Heart right ventricle (tissue), 16 donors: Measurements from ENCODE around the gene TNS3. TPM values are rescaled to one million over a fixed set of nuclear protein-coding genes. Genes with fewer than 3 reads are reported as not detected.

Experiments used
- ATAC-seq, 8 donors: fragments of 200-7000 bp; cut with Tn5 transposase; one replicate each; pipeline ENCODE4 v1.9.1; 2020; ENCODE audit warnings: mild to moderate bottlenecking in 8 of 8, moderate library complexity in 8 of 8, moderate number of reproducible peaks in 1 of 8
- DNase-seq, 2 donors: peaks; one replicate each; pipeline ENCODE4 v3.0.0-alpha.2; 2020
- H3K27ac ChIP-seq, 10 donors: fragments of 200-600 bp; sonication (generic) in 2 of 10; one replicate each; pipeline versions ENCODE4 v1.5.0 to v1.8.0; 2020 to 2022; ENCODE audit warnings: mild to moderate bottlenecking in 3 of 10
- H3K27me3 ChIP-seq, 7 donors: fragments of 200-600 bp; one replicate each; pipeline ENCODE4 v1.8.0; 2021 to 2022; ENCODE audit warnings: mild to moderate bottlenecking in 2 of 7
- H3K36me3 ChIP-seq, 9 donors: fragments of 200-600 bp; sonication (generic) in 1 of 9; one replicate each; pipeline versions ENCODE4 v1.5.0 to v1.8.0; 2020 to 2022; ENCODE audit warnings: mild to moderate bottlenecking in 2 of 9
- H3K4me1 ChIP-seq, 9 donors: fragments of 200-600 bp; sonication (generic) in 1 of 9; one replicate each; pipeline versions ENCODE4 v1.5.0 to v1.8.0; 2020 to 2022; ENCODE audit warnings: mild to moderate bottlenecking in 4 of 9
- H3K4me3 ChIP-seq, 10 donors: fragments of 200-600 bp; sonication (generic) in 2 of 10; one replicate each; pipeline versions ENCODE4 v1.5.0 to v1.8.0; 2020 to 2022; ENCODE audit warnings: mild to moderate bottlenecking in 7 of 10, moderate library complexity in 2 of 10
- H3K9me3 ChIP-seq, 11 donors: fragments of 200-600 bp in 10 of 11; sonication (generic) in 2 of 11; one replicate each; pipeline versions ENCODE4 v1.5.0 to v1.8.0; 2013 to 2022; ENCODE audit warnings: mild to moderate bottlenecking in 2 of 11, control low read depth in 1 of 11, moderate library complexity in 1 of 11
- CTCF ChIP-seq, 9 donors: fragments of 200-600 bp; sonication (generic) in 2 of 9; IDR thresholded peaks; one replicate each; pipeline versions ENCODE4 v1.5.0 to v1.8.0; 2021 to 2022; ENCODE audit warnings: antibody characterized with exemption in 9 of 9, mild to moderate bottlenecking in 5 of 9, moderate library complexity in 1 of 9
- WGBS, 2 donors: extraction: QIAGEN DNeasy Blood & Tissue Kit; methylation state at CpG; one replicate each; pipeline ENCODE4 v1.1.7; 2013; ENCODE audit warnings: inconsistent platforms in 1 of 2; 5-methylcytosine and 5-hydroxymethylcytosine counted together
- intact Hi-C, 10 donors: fragments of 100-400 bp; cut with DNase I; formaldehyde crosslinking; loops; one replicate each; pipeline versions ENCODE4 v1.11.1 to v1.14.2; 2022
- polyA plus RNA-seq, 2 donors: library from polyadenylated mRNA; stranded (reverse); fragments of 200-250 nt; gene quantifications; one replicate each; pipeline ENCODE4 v1.2.3, GENCODE V29; 2013
- total RNA-seq, 10 donors: library from RNA; stranded (reverse); fragmentation: NEBNext Ultra II Directional in 3 of 10; extraction: Animal tissue kit (Norgen Biotek cat#: 25700) in 3 of 10; gene quantifications; one replicate each; pipeline versions ENCODE4 v1.2.1 to v1.2.4, GENCODE V29; 2021 to 2023
- donor health status: Arrhythmogenic right ventricular cardiomyopathy.
- donor health status: ischemic (EF 13 %, LVEDD 7.1; RV severe dilation, severe dysfunction).
- donor health status: healthy with polysubstance abuse.
- donor health status: DM: no; HTN: yes; CAD: no.
- donor health status: DM: no; HTN: no; CAD: no.
- donor health status: ischemic (EF 25% LVEDD 6.9; RV normal size, moderate dysfunction).
- donor health status: ischemic (EF 25% LVEDD 5.7; RV mildly dilated, moderate dysfunction).
- donor health status: healthy.
- donor health status: DM: yes; HTN: yes; CAD: no.
- donor health status: Ischemic cardiomyopathy.
- donor health status: ischemic (EF 35%, LVEDD 5.7; RV mildly dilated, moderate dysfunction).
- donor health status: nonischemic (EF 11% LVEDD 7.7; RV severe dilation, severe dysfunction).
- donor health status: DM: yes; HTN: yes; CAD: no.
- donor health status: PGD.
- donor health status: ischemic (EF 29% LVEDD 5.4; RV normal size, mild dysfunction).
- donor health status: nonischemic (EF 23%, LVEDD 6.1; RV moderate dilation, normal function).

Gene TNS3
- total and polyA plus RNA-seq, 12 donors: 6.7 to 74.2 (median 34.0) TPM

GRCh38 chr7:47406801-47407129, 175.1 kb downstream of the TNS3 start:
- no peak for DNase-seq
- intact Hi-C loops: loop anchor here in 1 of 10 donors (10.0 kb wide), 1 partner anchor 122 kb away; no protein-coding TSS in a partner anchor
- no peaks in the 10 kb centered on the region for H3K9me3 ChIP-seq
- H3K4me1 ChIP-seq: peaks cover 12 to 27% (median 17%) of the 10 kb centered on the region in 9 donors
- H3K4me3 ChIP-seq: no peak overlapping the region
- 63 to 81% methylated on average over 11 of the region's 11 CpGs for WGBS, 2 donors
- H3K36me3 ChIP-seq: peaks cover 0 to 91% (median 6%) of the 10 kb centered on the region in 9 donors
- H3K27me3 ChIP-seq: no peaks in the 10 kb centered on the region
- peak overlapping the region in 4 of 10 donors; percentile 59 to 67 (median 65) for H3K27ac ChIP-seq
- peak in 3 of 8 donors; percentile 20 to 31 (median 29) for ATAC-seq
- TF ChIP-seq CTCF (IDR thresholded peaks at IDR 0.05): no peak

- H3K27me3 ChIP-seq: no peaks in the 10 kb centered on the region
- no peak for TF ChIP-seq CTCF (IDR thresholded peaks at IDR 0.05)
- intact Hi-C loops: loop anchor here in 1 of 10 donors (10.0 kb wide), 1 partner anchor 121 kb away; no protein-coding TSS in a partner anchor
- ATAC-seq (peak; percentile 50 to 92 (median 78)), DNase-seq (peak; percentile 65 to 77)
- no peak overlapping the region for H3K4me3 ChIP-seq
- peaks cover 12 to 27% (median 17%) of the 10 kb centered on the region in 9 donors for H3K4me1 ChIP-seq
- H3K27ac ChIP-seq: peak overlapping the region in 8 of 10 donors; percentile 9 to 67 (median 62)
- 36 to 49% methylated on average over 13 of the region's 13 CpGs for WGBS, 2 donors
- H3K9me3 ChIP-seq: no peaks in the 10 kb centered on the region
- peaks cover 0 to 91% (median 6%) of the 10 kb centered on the region in 9 donors for H3K36me3 ChIP-seq
Measured at GRCh38 chr7:47405921-47406800, 175.8 kb downstream of the TNS3 start.

- H3K4me3 ChIP-seq: no peak overlapping the region
- H3K27ac ChIP-seq: peak overlapping the region in 8 of 10 donors; percentile 9 to 67 (median 62)
- no peaks in the 10 kb centered on the region for H3K27me3 ChIP-seq
- 70 to 84% methylated on average over 8 of the region's 8 CpGs for WGBS, 2 donors
- TF ChIP-seq CTCF (IDR thresholded peaks at IDR 0.05): no peak
- ATAC-seq (peak in 6 of 8 donors; percentile 14 to 44 (median 26)), DNase-seq (no peak)
- intact Hi-C loops: loop anchor here in 1 of 10 donors (10.0 kb wide), 1 partner anchor 121 kb away; no protein-coding TSS in a partner anchor
- H3K9me3 ChIP-seq: no peaks in the 10 kb centered on the region
- H3K36me3 ChIP-seq: peaks cover 0 to 91% (median 5%) of the 10 kb centered on the region in 9 donors
- H3K4me1 ChIP-seq: peaks cover 12 to 27% (median 17%) of the 10 kb centered on the region in 9 donors
Measured at GRCh38 chr7:47405286-47405904, 176.5 kb downstream of the TNS3 start.

GRCh38 chr7:47404010-47404409, 177.9 kb downstream of the TNS3 start:
- TF ChIP-seq CTCF (IDR thresholded peaks at IDR 0.05): no peak
- intact Hi-C loops: loop anchor here in 1 of 10 donors (10.0 kb wide), 1 partner anchor 119 kb away; no protein-coding TSS in a partner anchor
- Histone ChIP-seq H3K36me3 (peaks cover 0 to 84% (median 0%) of the 10 kb centered on the region in 9 donors), H3K4me1 (peaks cover 12 to 27% (median 17%) of the 10 kb centered on the region in 9 donors), H3K9me3 (no peaks in the 10 kb centered on the region), H3K4me3 (no peak overlapping the region), H3K27me3 (no peaks in the 10 kb centered on the region), H3K27ac (no peak overlapping the region)
- WGBS, 2 donors: 92 to 93% methylated on average over 3 of the region's 3 CpGs
- ATAC-seq (no peak), DNase-seq (no peak)
